ENCODE results near the gene TMEM82. TPM values are rescaled to one million over a fixed set of nuclear protein-coding genes. Genes with fewer than 3 reads are reported as not detected.

The TMEM82 gene
- total and polyA plus RNA-seq, 2 of the 13 experiments (the other 11 are each of a cell fraction or from before 2014, with no cell fraction given): 0.24 to 0.97 TPM

DNA sequence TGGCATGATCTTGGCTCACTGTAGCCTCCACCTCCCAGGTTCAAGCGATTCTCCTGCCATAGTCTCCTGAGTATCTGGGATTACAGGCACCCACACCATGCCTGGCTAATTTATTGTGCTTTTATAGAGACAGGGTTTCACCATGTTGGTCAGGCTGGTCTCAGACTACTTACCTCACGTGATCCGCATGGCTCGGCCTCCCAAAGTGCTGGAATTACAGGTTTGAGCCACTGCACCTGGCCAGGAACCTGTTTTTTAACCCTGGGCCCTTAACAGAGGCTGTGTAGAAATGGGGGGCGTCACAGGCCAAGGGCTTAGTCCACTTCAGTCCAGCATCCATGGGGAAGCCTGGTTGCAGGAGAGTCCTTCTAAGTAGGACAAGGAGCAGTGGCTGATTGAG, 25.6 kb downstream of the TMEM82 start:
- intact Hi-C loops (cut with micrococcal nuclease; ENCODE audit: unreplicated experiment): no loop called here
- in situ Hi-C loops (cut with HindIII; ENCODE audit: extremely low pct_ligation_motif_present, low pct_unique_long_range_greater_than_20kb): no loop called here
- Histone ChIP-seq H3K79me2 (ENCODE audit: insufficient read depth, low read length) (no peaks in the 10 kb centered on the region), H2AFZ (ENCODE audit: low read length) (no peak overlapping the region), H3K27ac (ENCODE audit: extremely low read length, insufficient read depth, low read length) (no peak overlapping the region), H3K36me3 (replicated peaks in 1 of 2; ENCODE audit: control insufficient read depth in 1 of 2, insufficient read depth in 2 of 2, low read length in 2 of 2) (peaks cover 3 to 6% of the 10 kb centered on the region in 2 experiments; a peak in 3 of 5 replicates), H4K20me1 (ENCODE audit: insufficient read depth, low read length) (no peaks in the 10 kb centered on the region), H3K9ac (ENCODE audit: insufficient read depth, low read depth, low read length) (no peak overlapping the region), H3K4me2 (ENCODE audit: low read depth, low read length) (no peak overlapping the region), H3K27me3 (ENCODE audit: control insufficient read depth in 1 of 2, insufficient read depth in 2 of 2, low read length in 2 of 2) (no peaks in the 10 kb centered on the region), H3K4me3 (replicated peaks in 1 of 3; ENCODE audit: insufficient read depth in 1 of 3, low read depth in 2 of 3, low read length in 3 of 3) (no peak overlapping the region), H3K4me1 (ENCODE audit: insufficient read depth, low read length) (peaks cover 14% of the 10 kb centered on the region; the same call in 1 of the 2 replicates), H3K9me3 (ENCODE audit: low read length) (no peaks in the 10 kb centered on the region)
- CTCF ChIA-PET (ENCODE audit: low intra/inter-chr PET ratio, low total read pairs): no interaction called here
- POLR2A ChIA-PET: no interaction called here
- FAIRE-seq (no peak), ATAC-seq (no peak), DNase-seq (ENCODE audit: low spot score) (no peak)
- 83% methylated on average over 2 of the region's 5 CpGs for WGBS (ENCODE audit: low lambda C conversion rate)
- no peak for TF ChIP-seq ZNF333 (CRISPR knock-in tag; IDR thresholded peaks at IDR 0.05; ENCODE audit: borderline replicate concordance)
- TF ChIP-seq ZNF552 (CRISPR knock-in tag; IDR thresholded peaks at IDR 0.05; ENCODE audit: borderline replicate concordance): no peak
- TF ChIP-seq, protein P1, sequence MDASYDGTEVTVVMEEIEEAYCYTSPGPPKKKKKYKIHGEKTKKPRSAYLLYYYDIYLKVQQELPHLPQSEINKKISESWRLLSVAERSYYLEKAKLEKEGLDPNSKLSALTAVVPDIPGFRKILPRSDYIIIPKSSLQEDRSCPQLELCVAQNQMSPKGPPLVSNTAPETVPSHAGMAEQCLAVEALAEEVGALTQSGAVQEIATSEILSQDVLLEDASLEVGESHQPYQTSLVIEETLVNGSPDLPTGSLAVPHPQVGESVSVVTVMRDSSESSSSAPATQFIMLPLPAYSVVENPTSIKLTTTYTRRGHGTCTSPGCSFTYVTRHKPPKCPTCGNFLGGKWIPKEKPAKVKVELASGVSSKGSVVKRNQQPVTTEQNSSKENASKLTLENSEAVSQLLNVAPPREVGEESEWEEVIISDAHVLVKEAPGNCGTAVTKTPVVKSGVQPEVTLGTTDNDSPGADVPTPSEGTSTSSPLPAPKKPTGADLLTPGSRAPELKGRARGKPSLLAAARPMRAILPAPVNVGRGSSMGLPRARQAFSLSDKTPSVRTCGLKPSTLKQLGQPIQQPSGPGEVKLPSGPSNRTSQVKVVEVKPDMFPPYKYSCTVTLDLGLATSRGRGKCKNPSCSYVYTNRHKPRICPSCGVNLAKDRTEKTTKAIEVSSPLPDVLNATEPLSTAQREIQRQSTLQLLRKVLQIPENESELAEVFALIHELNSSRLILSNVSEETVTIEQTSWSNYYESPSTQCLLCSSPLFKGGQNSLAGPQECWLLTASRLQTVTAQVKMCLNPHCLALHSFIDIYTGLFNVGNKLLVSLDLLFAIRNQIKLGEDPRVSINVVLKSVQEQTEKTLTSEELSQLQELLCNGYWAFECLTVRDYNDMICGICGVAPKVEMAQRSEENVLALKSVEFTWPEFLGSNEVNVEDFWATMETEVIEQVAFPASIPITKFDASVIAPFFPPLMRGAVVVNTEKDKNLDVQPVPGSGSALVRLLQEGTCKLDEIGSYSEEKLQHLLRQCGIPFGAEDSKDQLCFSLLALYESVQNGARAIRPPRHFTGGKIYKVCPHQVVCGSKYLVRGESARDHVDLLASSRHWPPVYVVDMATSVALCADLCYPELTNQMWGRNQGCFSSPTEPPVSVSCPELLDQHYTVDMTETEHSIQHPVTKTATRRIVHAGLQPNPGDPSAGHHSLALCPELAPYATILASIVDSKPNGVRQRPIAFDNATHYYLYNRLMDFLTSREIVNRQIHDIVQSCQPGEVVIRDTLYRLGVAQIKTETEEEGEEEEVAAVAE (CRISPR knock-in tag; IDR thresholded peaks at IDR 0.05; ENCODE audit: borderline replicate concordance): no peak
- no peak for TF ChIP-seq MEIS2 (CRISPR knock-in tag; IDR thresholded peaks at IDR 0.05)
- BruUV-seq (replicated peaks): no TSS peak
